ENCODE results near the gene MED15. TPM values are rescaled to one million over a fixed set of nuclear protein-coding genes. Genes with fewer than 3 reads are reported as not detected.

MED15 gene
- total RNA-seq, 1 experiment from 2014 or later = 94.7 TPM

- no peaks in the 10 kb centered on the region for H3K27me3 ChIP-seq (replicated peaks; ENCODE audit: control insufficient read depth, insufficient read depth, low read length)
- peaks cover 6% of the 10 kb centered on the region for H3K4me1 Mint-ChIP-seq (ENCODE audit: low read depth, unreplicated experiment)
- H3K4me3 Mint-ChIP-seq (ENCODE audit: unreplicated experiment) = no peak overlapping the region
- H3K4me3 ChIP-seq (ENCODE audit: low read depth, low read length) = no peak overlapping the region
- DNase-seq = no peak
- BruUV-seq (replicated peaks) = no TSS peak
- peaks cover 13% of the 10 kb centered on the region for H3K4me1 ChIP-seq
- no peaks in the 10 kb centered on the region for H3K9me3 Mint-ChIP-seq (ENCODE audit: unreplicated experiment)
- intact Hi-C loops (cut with micrococcal nuclease; ENCODE audit: unreplicated experiment) = no loop called here
- no peaks in the 10 kb centered on the region for H3K9me3 ChIP-seq
- H3K27me3 Mint-ChIP-seq (ENCODE audit: insufficient read depth, unreplicated experiment) = no peaks in the 10 kb centered on the region
- peaks cover 91% of the 10 kb centered on the region for H3K36me3 Mint-ChIP-seq (ENCODE audit: insufficient read depth, unreplicated experiment)
- TF ChIP-seq CTCF (IDR thresholded peaks at IDR 0.05; ENCODE audit: insufficient read depth in 1 of 2, low read depth in 1 of 2, low read length in 1 of 2, severe bottlenecking in 1 of 2, unreplicated experiment in 1 of 2) = no peak
- peaks cover 7% of the 10 kb centered on the region for H3K36me3 ChIP-seq (ENCODE audit: control insufficient read depth, insufficient read depth, low read length)
- CTCF ChIA-PET = no interaction called here
- POLR2A ChIA-PET = no interaction called here
- peak overlapping the region; percentile 17 for H3K27ac Mint-ChIP-seq (ENCODE audit: unreplicated experiment)
These were observed 59.2 kb downstream of the MED15 start for GRCh38 chr22:20566420-20567260.

GRCh38 chr22:20567371-20567847 is 60.0 kb downstream of the MED15 start:
- peaks cover 13% of the 10 kb centered on the region for H3K4me1 ChIP-seq
- intact Hi-C loops (cut with micrococcal nuclease; ENCODE audit: unreplicated experiment) = no loop called here
- peaks cover 92% of the 10 kb centered on the region for H3K36me3 Mint-ChIP-seq (ENCODE audit: insufficient read depth, unreplicated experiment)

More at GRCh38 chr22:20567371-20567847, 60.0 kb downstream of the MED15 start:
- Histone ChIP-seq H3K36me3 (ENCODE audit: control insufficient read depth, insufficient read depth, low read length) (peaks cover 10% of the 10 kb centered on the region), H3K9me3 (no peaks in the 10 kb centered on the region), H3K27me3 (replicated peaks; ENCODE audit: control insufficient read depth, insufficient read depth, low read length) (no peaks in the 10 kb centered on the region), H3K4me3 (ENCODE audit: low read depth, low read length) (no peak overlapping the region)
- Mint-ChIP-seq H3K9me3 (ENCODE audit: unreplicated experiment) (no peaks in the 10 kb centered on the region), H3K4me1 (ENCODE audit: low read depth, unreplicated experiment) (peaks cover 6% of the 10 kb centered on the region), H3K27ac (ENCODE audit: unreplicated experiment) (peak overlapping the region; percentile 17), H3K27me3 (ENCODE audit: insufficient read depth, unreplicated experiment) (no peaks in the 10 kb centered on the region), H3K4me3 (ENCODE audit: unreplicated experiment) (no peak overlapping the region)
- DNase-seq = peak in 1 of 2 experiments; percentile 30
- ChIA-PET CTCF (interaction anchor here (0.5 to 2.0 kb wide), 10 partner anchors 18 to 149 kb away, joined by 3 to 22 read pairs (median 3); partner anchors contain the start of genes KLHL22 and MED15), POLR2A (no interaction called here)
- no peak for TF ChIP-seq CTCF (IDR thresholded peaks at IDR 0.05; ENCODE audit: insufficient read depth in 1 of 2, low read depth in 1 of 2, low read length in 1 of 2, severe bottlenecking in 1 of 2, unreplicated experiment in 1 of 2)
- no TSS peak for BruUV-seq (replicated peaks)

Data from Caco-2 (cell line).